CD4-positive, CD25-positive, alpha-beta regulatory T cell (primary cell): ENCODE measurements around the gene ZNF609. TPM values are rescaled to one million over a fixed set of nuclear protein-coding genes. Genes with fewer than 3 reads are reported as not detected.

Experiments
- ATAC-seq, 2 donors: fragments of 150-1000 bp; cut with Tn5 transposase; one replicate each; pipeline ENCODE4 v1.10.0; 2021; ENCODE audit warnings: low read depth in 2 of 2, moderate number of reproducible peaks in 2 of 2, moderate library complexity in 1 of 2
- DNase-seq, 3 donors: peaks; one replicate each; pipeline versions ENCODE4 v3.0.0 to v3.0.0-alpha.2; 2012 to 2022; ENCODE audit warnings: mixed read lengths in 1 of 3
- H3K27ac ChIP-seq: one replicate; pipeline ENCODE4 v1.7.0; 2013; ENCODE audit warnings: mild to moderate bottlenecking, low read length; ENCODE audit not compliant: insufficient read depth, poor library complexity, severe bottlenecking
- H3K27me3 ChIP-seq: one replicate; pipeline ENCODE4 v1.7.0; 2013; ENCODE audit warnings: low read length; ENCODE audit not compliant: control insufficient read depth, insufficient read depth
- H3K36me3 ChIP-seq: one replicate; pipeline ENCODE4 v1.7.0; 2013; ENCODE audit warnings: mild to moderate bottlenecking, low read length, moderate library complexity; ENCODE audit not compliant: control insufficient read depth, insufficient read depth
- H3K4me1 ChIP-seq: 2 replicates; pipeline ENCODE4 v1.7.0; 2013; ENCODE audit warnings: mild to moderate bottlenecking, low read length; ENCODE audit not compliant: insufficient read depth, control insufficient read depth, poor library complexity, severe bottlenecking
- H3K4me3 ChIP-seq: one replicate; pipeline ENCODE4 v1.7.0; 2013; ENCODE audit warnings: low read depth, mild to moderate bottlenecking, low read length, moderate library complexity
- H3K9me3 ChIP-seq, 2 experiments: 1 replicate in 1 of 2; 2 replicates in 1 of 2; pipeline ENCODE4 v1.7.0; 2013; ENCODE audit warnings: low read length in 2 of 2, mild to moderate bottlenecking in 1 of 2, moderate library complexity in 1 of 2; ENCODE audit not compliant: control insufficient read depth in 2 of 2
- H3K27ac Mint-ChIP-seq, 3 donors: one replicate each; pipeline ENCODE4 v1.8.0; 2020 to 2022; ENCODE audit warnings: mild to moderate bottlenecking in 3 of 3, mixed read lengths in 3 of 3, moderate library complexity in 2 of 3
- H3K27me3 Mint-ChIP-seq: one replicate; pipeline ENCODE4 v1.8.0; 2022; ENCODE audit warnings: mild to moderate bottlenecking, mixed read lengths
- H3K36me3 Mint-ChIP-seq: one replicate; pipeline ENCODE4 v1.8.0; 2020; ENCODE audit warnings: mixed read lengths
- H3K4me1 Mint-ChIP-seq, 4 donors: one replicate each; pipeline ENCODE4 v1.8.0; 2020 to 2022; ENCODE audit warnings: mixed read lengths in 4 of 4, mild to moderate bottlenecking in 1 of 4
- H3K4me3 Mint-ChIP-seq, 4 donors: one replicate each; pipeline ENCODE4 v1.8.0; 2020 to 2022; ENCODE audit warnings: mild to moderate bottlenecking in 4 of 4, mixed read lengths in 4 of 4, moderate library complexity in 3 of 4
- H3K9me3 Mint-ChIP-seq, 7 donors: one replicate each; pipeline ENCODE4 v1.8.0; 2020 to 2022; ENCODE audit warnings: mixed read lengths in 7 of 7, mild to moderate bottlenecking in 3 of 7, moderate library complexity in 2 of 7
- polyA plus RNA-seq, 4 donors: library from polyadenylated mRNA; unstranded; fragments of 300-500 nt; fragmentation: Illumina TruSeq; gene quantifications; one replicate each; pipeline ENCODE4 v1.2.3, GENCODE V29; 2021
- total RNA-seq: library from RNA; stranded (reverse); gene quantifications from one replicate; pipeline ENCODE4 v1.2.3, GENCODE V29; 2022

The ZNF609 gene
- total and polyA plus RNA-seq, 5 donors from 2014 or later: 0.64 to 39.0 (median 2.0) TPM

- DNase-seq (no peak), ATAC-seq (no peak)
- peaks cover 4% of the 10 kb centered on the region for H3K4me1 ChIP-seq
- no peaks in the 10 kb centered on the region for H3K27me3 ChIP-seq
- peak overlapping the region in 1 of 3 donors; percentile 74 for H3K27ac Mint-ChIP-seq
- peaks cover 0 to 8% (median 5%) of the 10 kb centered on the region in 7 donors for H3K9me3 Mint-ChIP-seq
- H3K27ac ChIP-seq: no peak overlapping the region
- peaks cover 17 to 34% (median 18%) of the 10 kb centered on the region in 4 donors for H3K4me1 Mint-ChIP-seq
- H3K4me3 ChIP-seq: no peak overlapping the region
- peaks cover 7% of the 10 kb centered on the region for H3K36me3 Mint-ChIP-seq
- H3K9me3 ChIP-seq: peaks cover 4 to 10% of the 10 kb centered on the region in 2 experiments
- H3K36me3 ChIP-seq: no peaks in the 10 kb centered on the region
- H3K4me3 Mint-ChIP-seq: no peak overlapping the region
- no peaks in the 10 kb centered on the region for H3K27me3 Mint-ChIP-seq
These were observed 120.5 kb downstream of the ZNF609 start for GRCh38 chr15:64580696-64581407.

DNA sequence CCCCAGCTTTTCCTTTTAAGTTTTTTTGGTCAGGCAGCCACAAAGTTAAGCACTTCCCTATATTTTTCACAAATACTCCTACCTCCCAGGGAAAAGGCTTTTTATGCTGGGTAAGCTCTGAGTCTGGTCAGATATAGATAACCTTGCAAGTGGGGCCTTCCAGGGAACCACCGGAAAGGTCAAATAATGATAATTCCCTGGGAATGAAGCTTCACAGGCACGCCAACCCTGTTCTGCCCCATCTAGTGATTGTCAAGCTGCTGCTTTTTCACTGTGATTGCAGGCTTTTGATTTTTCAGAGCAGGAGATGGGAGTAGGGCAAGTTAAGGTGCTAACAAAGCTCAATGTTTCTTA is 121.0 kb downstream of the ZNF609 start:
- Histone ChIP-seq H3K4me3 (no peak overlapping the region), H3K36me3 (no peaks in the 10 kb centered on the region), H3K9me3 (peaks cover 4 to 10% of the 10 kb centered on the region in 2 experiments), H3K4me1 (peaks cover 4% of the 10 kb centered on the region), H3K27ac (no peak overlapping the region), H3K27me3 (no peaks in the 10 kb centered on the region)
- Mint-ChIP-seq H3K36me3 (peaks cover 7% of the 10 kb centered on the region), H3K27ac (no peak overlapping the region), H3K4me3 (no peak overlapping the region), H3K4me1 (peaks cover 19 to 36% (median 21%) of the 10 kb centered on the region in 4 donors), H3K9me3 (peaks cover 0 to 8% (median 5%) of the 10 kb centered on the region in 7 donors), H3K27me3 (no peaks in the 10 kb centered on the region)
- ATAC-seq (no peak), DNase-seq (no peak)

DNA sequence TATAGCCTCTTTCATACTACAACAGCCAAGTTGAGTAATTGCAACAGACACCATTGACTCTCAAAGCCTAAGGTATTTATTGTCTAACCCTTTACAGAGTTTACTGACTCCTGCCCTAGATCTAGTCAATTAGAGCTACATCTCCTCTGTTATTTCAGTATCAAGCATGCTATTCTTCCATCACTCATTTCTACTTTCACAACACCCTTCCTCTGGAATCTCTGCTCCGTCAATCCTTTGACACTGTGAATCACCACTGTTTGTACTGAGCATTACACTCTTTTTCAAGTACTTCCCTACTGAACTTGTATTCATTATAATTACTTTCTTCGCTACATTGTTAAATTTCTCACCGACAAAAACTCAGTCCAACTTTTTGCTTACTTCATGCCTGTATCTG is 121.8 kb downstream of the ZNF609 start:
- ATAC-seq (no peak), DNase-seq (no peak)
- Mint-ChIP-seq H3K27me3 (no peaks in the 10 kb centered on the region), H3K9me3 (peaks cover 0 to 8% (median 5%) of the 10 kb centered on the region in 7 donors), H3K27ac (peak overlapping the region in 2 of 3 donors; percentile 32 to 46), H3K4me1 (peaks cover 27 to 44% (median 29%) of the 10 kb centered on the region in 4 donors), H3K36me3 (peaks cover 7% of the 10 kb centered on the region), H3K4me3 (peak overlapping the region in 1 of 4 donors; percentile 22)
- Histone ChIP-seq H3K4me1 (peaks cover 6% of the 10 kb centered on the region), H3K36me3 (no peaks in the 10 kb centered on the region), H3K27ac (no peak overlapping the region), H3K4me3 (no peak overlapping the region), H3K9me3 (peaks cover 4 to 10% of the 10 kb centered on the region in 2 experiments), H3K27me3 (no peaks in the 10 kb centered on the region)

DNA sequence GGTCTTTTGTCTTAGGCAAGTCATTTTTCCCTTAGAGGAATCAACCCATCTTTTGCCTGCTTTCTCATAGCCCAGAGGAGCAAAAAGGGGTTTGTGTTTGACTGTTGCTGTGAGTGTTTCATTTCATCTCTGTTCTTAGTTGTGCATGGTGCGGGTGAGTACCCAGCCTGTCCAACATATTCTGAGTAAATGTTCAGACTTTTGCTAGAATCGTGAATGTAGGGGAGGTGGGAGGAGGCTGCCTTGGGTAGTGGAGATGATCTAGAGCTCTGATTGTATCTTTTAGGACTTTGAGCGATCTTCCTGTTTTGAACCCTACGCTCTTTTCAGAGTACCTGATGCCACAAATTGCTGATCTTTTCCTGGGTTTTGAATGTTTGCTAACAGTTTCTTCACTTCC is 123.1 kb downstream of the ZNF609 start:
- DNase-seq (peak in 2 of 3 donors; percentile 2 to 75), ATAC-seq (peak; percentile 22 to 24)
- peak overlapping the region; percentile 55 to 79 (median 66) for H3K4me3 Mint-ChIP-seq
- H3K9me3 Mint-ChIP-seq: peaks cover 0 to 8% (median 5%) of the 10 kb centered on the region in 7 donors
- Histone ChIP-seq H3K27me3 (no peaks in the 10 kb centered on the region), H3K36me3 (no peaks in the 10 kb centered on the region), H3K27ac (no peak overlapping the region), H3K4me1 (peaks cover 6% of the 10 kb centered on the region), H3K4me3 (peak overlapping the region; percentile 53), H3K9me3 (peaks cover 4 to 10% of the 10 kb centered on the region in 2 experiments)
- H3K36me3 Mint-ChIP-seq: peaks cover 7% of the 10 kb centered on the region
- H3K4me1 Mint-ChIP-seq: peaks cover 32 to 52% (median 34%) of the 10 kb centered on the region in 4 donors
- H3K27ac Mint-ChIP-seq: peak overlapping the region; percentile 21 to 92 (median 82)
- H3K27me3 Mint-ChIP-seq: no peaks in the 10 kb centered on the region

DNA sequence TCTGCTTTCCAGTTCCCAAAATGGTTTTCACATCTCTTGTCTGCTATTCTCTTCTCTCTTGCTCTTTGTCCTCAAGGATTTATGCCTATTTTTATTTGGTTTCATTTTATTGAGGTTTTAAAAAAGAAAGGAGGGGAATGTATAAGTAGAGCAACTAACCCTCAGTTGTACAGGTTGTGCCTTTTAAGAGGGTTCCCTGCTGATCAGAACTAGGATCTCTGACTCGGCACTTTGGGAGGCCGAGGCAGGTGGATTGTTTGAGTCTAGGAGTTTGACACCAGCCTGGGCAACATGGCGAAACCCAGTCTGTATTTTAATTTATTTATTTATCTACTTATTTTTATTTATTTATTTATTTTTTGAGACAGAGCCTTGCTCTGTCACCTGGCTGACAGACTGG is 123.6 kb downstream of the ZNF609 start:
- no peaks in the 10 kb centered on the region for H3K27me3 Mint-ChIP-seq
- H3K9me3 ChIP-seq: peaks cover 4 to 10% of the 10 kb centered on the region in 2 experiments
- no peaks in the 10 kb centered on the region for H3K36me3 ChIP-seq
- ATAC-seq (no peak), DNase-seq (no peak)
- no peak overlapping the region for H3K27ac ChIP-seq
- peak overlapping the region; percentile 55 to 79 (median 66) for H3K4me3 Mint-ChIP-seq
- H3K36me3 Mint-ChIP-seq: peaks cover 7% of the 10 kb centered on the region
- H3K9me3 Mint-ChIP-seq: peaks cover 0 to 7% (median 5%) of the 10 kb centered on the region in 7 donors
- peaks cover 33 to 54% (median 36%) of the 10 kb centered on the region in 4 donors for H3K4me1 Mint-ChIP-seq
- H3K4me3 ChIP-seq: peak overlapping the region; percentile 53
- H3K27ac Mint-ChIP-seq: peak overlapping the region; percentile 21 to 92 (median 82)
- H3K4me1 ChIP-seq: peaks cover 8% of the 10 kb centered on the region
- no peaks in the 10 kb centered on the region for H3K27me3 ChIP-seq

DNA sequence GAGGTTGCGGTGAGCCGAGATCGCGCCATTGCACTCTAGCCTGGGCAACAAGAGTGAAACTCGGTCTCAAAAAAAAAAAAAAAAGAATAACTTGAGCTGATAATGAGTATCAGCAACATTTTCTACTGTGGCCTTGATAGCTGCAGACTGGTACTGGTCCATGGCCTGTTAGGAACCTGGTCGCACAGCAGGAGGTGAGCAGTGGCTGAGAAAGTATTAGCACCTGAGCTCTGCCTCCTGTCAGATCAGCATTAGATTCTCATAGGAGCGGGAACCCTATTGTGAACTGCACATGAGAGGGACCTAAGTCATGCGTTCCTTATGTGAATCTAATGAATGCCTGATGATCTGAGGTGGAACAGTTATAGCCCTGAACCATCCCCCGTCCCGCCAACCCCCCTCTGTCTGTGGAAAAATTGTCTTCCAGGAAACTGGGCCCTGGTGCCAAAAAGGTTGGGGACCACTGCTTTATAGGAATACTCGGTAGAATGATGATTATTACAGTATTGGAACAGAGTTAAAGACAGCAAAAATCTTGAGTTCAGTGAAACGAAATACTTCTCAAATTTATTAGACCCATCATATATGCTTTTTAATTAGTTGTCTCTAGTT is 126.0 kb downstream of the ZNF609 start:
- peaks cover 40 to 69% (median 49%) of the 10 kb centered on the region in 4 donors for H3K4me1 Mint-ChIP-seq
- H3K9me3 ChIP-seq: no peaks in the 10 kb centered on the region
- H3K4me1 ChIP-seq: peaks cover 23% of the 10 kb centered on the region
- DNase-seq (no peak), ATAC-seq (no peak)
- peaks cover 3% of the 10 kb centered on the region for H3K36me3 Mint-ChIP-seq
- H3K4me3 Mint-ChIP-seq: peak overlapping the region in 1 of 4 donors; percentile 45
- peaks cover 0 to 7% (median 1%) of the 10 kb centered on the region in 7 donors for H3K9me3 Mint-ChIP-seq
- no peaks in the 10 kb centered on the region for H3K27me3 Mint-ChIP-seq
- H3K36me3 ChIP-seq: no peaks in the 10 kb centered on the region
- peak overlapping the region in 1 of 3 donors; percentile 52 for H3K27ac Mint-ChIP-seq
- no peaks in the 10 kb centered on the region for H3K27me3 ChIP-seq
- H3K4me3 ChIP-seq: no peak overlapping the region
- no peak overlapping the region for H3K27ac ChIP-seq

GRCh38 chr15:64586984-64587383 is 126.6 kb downstream of the ZNF609 start:
- H3K36me3 Mint-ChIP-seq: peaks cover 3% of the 10 kb centered on the region
- peaks cover 23% of the 10 kb centered on the region for H3K4me1 ChIP-seq
- H3K4me3 Mint-ChIP-seq: peak overlapping the region in 1 of 4 donors; percentile 45
- no peak overlapping the region for H3K27ac ChIP-seq
- H3K27ac Mint-ChIP-seq: peak overlapping the region in 1 of 3 donors; percentile 16
- DNase-seq (no peak), ATAC-seq (no peak)
- no peak overlapping the region for H3K4me3 ChIP-seq
- H3K27me3 Mint-ChIP-seq: no peaks in the 10 kb centered on the region
- H3K4me1 Mint-ChIP-seq: peaks cover 36 to 65% (median 46%) of the 10 kb centered on the region in 4 donors
- no peaks in the 10 kb centered on the region for H3K9me3 ChIP-seq
- H3K9me3 Mint-ChIP-seq: peaks cover 0 to 5% (median under 1%) of the 10 kb centered on the region in 7 donors
- H3K36me3 ChIP-seq: no peaks in the 10 kb centered on the region
- no peaks in the 10 kb centered on the region for H3K27me3 ChIP-seq
